GM21619 (cell line): ENCODE measurements around the gene SYNDIG1L.

Experiments used
- ATAC-seq: cut with Tn5 transposase; IDR thresholded peaks from one replicate; pipeline ENCODE4 v1.9.1; 2021; ENCODE audit not compliant: unreplicated experiment

SYNDIG1L gene

DNA sequence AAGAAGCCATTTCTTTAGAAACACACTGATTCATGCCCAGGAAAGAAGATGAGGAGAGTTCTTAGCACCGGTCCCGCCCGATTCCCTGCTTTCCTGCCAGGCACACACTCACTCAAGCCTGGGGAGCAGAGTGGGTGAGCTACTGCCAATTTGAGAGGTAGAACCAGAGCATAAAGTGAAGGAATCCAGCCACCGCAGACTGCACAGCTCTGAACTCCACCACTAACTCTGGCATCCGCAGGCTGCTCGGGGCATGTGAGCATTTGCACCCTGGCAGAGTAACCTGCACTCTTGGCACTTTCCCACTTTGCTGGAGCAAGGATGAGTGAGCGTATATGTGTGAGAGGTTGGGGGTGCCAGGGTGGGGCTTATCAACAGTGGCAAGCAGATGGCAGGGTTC lies 4.0 kb upstream of the SYNDIG1L start:
- no peak for ATAC-seq

DNA sequence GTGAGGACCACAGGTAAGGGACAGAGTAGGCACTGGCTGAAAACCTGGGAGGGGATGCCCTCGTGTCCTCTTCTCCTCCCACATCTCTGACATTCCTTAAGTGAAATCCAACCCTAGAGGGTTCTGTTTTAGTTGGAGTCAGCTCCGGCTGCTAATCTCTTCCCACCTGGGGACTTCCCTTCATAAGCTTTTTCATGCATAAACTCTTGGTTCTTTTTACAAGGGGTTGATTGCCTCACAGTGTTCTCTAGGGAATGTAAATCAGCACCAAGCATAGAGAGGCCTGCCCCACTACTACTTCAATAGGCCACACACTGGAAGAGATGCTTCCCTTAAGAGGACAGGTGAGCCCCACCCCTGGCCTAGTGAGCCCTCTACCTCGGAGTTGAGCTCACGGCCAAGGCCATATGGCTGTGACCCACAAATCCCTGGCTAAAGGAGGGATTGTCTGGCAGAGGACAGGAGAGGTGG lies 3.2 kb upstream of the SYNDIG1L start:
- ATAC-seq = no peak

DNA sequence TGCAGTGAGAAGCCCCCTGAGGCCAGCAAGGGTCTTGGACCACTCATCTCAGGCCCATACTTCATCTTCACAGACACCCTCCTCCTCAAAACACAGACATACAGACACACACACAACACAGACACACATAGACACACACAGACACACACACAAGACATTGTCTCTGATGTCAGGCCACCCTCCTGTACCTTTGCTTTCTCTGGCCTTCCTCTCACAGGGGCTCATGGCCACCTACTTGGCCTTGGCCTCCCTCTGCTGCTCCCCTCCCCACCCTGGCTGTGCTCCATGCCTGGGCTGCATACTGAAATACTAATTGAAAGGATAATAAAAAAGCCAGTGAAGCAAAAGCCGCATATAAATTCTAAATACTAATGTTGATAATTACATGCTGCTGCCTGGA lies 1.6 kb upstream of the SYNDIG1L start:
- ATAC-seq = no peak

DNA sequence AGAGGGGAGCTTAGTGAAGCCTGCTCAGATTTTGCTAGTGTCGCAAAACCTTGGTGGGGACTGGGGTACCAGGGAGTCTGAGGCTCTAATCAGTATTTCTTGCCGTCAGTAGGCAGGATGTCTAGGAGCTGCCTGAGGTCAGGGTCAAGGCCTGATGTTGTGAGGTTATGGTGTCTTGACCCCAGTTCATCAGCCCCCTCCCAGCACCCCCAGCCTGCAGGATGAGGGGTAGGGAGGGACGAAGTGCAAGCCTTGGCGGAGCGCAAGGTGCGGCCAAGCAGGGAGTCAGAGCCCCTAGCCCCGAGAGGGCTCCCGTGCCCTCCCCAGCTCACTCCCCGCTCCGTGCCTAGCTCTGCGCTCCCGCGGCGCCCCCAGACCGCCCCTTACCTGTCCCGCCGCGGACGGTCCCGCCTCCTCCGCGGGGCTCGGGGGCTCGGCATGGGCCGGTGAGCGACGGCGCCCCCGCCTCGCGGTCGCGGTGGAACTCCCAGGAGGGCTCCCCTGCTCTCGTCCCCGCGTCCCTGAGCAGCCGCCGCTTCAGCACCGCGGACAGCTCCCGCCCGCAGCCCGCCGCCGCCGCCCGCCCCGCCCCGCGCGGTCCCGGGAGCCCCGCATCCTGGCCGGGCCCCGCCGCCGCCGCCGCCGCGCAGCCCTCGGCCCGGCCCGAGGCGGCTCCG lies 347 bp downstream of the SYNDIG1L start:
- ATAC-seq = no peak

DNA sequence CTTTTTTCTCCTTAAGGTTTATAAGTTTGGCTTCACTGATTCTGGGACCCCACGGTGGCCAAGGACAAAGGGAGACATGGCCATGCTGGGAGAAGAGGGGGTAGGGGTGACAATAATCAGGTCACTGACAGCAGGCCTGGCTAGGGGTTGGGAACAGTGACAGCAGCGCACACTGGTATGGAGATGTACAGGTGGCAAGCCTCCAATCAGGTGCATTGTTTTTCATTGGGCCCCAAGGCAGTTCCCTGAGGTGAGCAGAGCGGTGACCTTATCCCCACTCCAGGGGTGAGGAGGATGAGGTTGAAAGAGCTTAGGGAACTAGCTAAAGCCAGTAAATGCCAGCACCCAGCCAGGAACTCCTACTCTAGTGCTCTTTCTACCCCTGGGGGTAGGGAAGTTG lies 1.4 kb downstream of the SYNDIG1L start:
- no peak for ATAC-seq

DNA sequence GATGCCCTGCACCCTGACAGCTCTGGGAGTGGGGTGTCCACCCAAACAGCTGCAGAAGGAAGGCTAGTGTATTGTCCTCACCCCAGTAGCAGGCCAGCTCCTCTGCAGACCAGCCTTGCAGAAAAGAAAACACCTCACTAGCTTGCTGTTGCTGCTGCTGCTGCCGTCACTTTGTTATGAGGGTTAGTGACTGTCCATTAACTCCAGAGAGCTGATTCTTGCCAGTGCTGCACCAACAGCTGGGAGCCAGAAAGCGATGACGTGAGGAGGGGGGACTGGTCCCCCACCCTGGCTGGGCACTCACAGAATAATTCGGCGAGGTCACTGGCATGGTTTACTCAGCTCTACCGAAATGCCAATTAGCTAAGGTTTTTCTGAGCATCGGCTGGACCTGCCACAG lies 2.8 kb downstream of the SYNDIG1L start:
- ATAC-seq = no peak

DNA sequence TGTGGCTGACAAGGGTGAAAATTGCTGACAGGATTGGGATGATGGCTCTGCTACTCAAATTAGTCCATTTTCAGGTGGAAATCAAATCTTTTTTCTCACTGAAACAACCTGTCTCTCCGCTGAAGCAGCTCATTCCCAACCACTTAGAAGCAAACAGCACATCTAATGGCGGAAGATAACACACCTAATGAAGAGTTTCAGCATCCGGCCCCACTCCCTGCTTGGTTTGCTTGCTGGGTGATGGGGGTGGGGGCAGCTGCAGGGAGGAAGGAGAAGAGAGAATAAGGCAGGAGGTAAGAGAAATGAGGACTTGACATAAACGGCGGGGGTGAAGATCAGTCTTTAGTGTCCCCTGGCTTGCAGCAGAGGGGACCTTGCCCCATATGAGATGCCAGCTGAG lies 4.0 kb downstream of the SYNDIG1L start:
- ATAC-seq = no peak

DNA sequence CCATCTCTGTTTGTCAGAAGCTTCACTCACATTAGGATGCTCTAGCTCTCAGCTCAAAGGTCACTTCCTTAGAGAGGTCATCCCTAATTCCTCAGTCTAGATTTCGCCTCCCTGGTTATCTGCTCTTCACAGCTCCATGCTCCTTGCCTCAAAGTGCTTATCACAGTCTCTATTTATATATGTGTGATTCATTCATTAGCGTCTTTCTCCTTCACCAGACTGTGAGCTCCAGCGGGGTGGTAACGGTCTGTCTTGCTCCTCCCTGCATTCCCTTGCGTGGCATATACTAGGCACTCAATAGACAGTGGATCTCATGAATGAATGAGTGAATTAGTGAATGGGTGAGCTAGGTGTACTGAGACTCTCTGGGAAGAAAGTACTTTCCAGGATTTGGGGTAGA lies 6.9 kb downstream of the SYNDIG1L start:
- no peak for ATAC-seq

DNA sequence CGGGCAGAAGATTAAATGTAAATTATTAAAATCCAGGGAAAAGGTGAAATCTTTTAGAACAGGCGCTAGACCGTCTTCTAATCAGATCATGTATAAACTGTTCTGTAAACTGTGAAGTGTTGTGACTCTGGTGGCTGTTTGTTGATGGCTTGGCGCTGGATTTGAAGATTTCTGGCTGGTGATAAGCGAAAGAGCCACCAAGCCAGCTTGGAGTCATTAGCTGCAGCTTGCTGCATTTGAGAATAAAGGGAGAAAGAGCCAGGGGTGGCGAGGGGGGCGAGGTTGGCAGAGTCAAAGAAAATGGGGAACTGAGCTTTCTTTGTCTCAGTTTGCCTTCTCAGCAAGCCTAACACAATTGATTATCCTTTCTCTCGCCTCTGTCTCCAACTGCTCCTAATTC lies 8.0 kb downstream of the SYNDIG1L start:
- no peak for ATAC-seq

DNA sequence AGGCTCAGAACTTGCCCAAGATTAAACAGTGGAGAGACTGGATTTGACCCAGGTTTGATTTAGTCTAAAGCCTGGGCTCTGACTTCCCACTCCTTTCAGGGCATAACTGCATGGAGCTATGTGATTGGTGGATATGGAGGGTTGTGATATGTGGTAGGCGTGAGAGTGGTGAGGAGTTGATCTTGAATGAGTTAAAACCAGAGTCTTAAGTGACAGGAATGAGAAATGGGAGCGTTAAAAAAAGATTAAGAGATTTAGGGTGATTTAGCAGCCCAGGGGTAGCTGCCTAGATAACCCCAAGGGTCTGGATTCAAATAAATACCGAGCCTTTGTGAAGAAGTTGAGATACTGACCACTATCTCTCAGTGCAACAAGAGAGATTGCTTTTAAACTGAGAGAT lies 8.4 kb downstream of the SYNDIG1L start:
- no peak for ATAC-seq

DNA sequence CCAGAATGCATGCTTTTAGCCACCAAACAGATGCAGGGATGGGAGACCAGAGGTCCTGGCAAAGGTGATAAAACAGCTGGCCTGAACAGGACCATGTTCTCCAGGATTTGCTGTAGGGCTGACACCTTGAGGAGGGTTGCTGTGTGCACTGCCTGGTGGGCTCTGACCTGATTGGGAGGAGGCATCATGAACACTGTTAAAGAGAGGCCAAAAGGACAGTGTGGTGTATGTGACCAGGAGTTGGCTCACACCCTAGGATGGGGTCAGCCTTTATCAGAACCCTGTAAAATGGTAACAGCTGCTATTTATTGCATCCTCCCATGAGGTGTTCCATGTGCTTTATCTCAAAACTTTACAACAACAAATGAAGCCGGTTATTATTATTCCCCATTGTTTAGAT lies 8.8 kb downstream of the SYNDIG1L start:
- ATAC-seq = no peak

DNA sequence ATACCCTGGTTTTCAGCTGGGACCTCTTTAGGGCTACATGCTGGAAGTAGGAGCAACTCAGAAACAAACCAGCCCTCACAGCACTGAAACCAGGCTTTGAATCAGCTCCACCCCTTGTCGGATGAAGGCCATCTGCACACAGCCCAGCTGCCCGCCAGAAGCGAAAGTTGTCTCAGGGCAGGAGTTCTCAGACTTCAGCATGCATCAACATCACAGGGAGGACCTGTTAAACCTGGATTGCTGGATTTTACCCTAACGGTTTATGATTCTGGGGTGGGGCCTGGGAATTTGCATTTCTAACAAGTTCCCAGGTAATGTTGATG lies 10.9 kb downstream of the SYNDIG1L start:
- ATAC-seq = no peak

DNA sequence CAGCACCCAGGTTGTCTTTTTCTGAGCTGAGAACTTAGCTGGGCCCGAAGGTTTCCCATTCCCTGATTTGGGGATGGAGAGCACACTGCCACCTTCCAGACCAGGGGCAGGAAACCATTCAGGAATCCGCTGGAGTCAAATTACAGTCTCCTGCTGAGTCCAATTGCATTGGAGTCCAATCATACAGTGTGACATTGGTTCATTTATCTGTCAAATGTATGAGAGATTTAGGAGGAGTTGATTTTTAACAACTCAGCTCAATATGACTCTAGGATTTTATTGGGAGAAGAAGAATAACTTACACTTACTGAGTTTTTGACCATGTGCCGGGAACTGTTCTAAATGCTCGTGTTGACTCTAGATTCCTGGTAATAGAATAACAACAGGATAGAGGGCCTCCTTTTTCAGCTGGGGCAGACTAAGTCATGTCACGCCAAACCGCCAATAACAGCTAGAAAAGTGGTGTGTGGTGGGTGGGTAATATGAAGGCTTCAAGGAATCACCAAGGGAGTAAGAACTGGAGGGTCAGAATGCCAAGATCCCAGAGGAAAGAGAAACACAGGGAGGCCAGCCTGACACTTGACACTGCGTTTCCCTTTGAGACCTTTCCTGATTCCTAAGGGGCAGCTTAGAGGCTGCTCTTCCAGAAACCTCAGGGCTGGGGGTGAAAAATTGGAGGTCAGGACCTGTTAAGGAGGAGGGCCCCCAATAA lies 11.5 kb downstream of the SYNDIG1L start:
- no peak for ATAC-seq

DNA sequence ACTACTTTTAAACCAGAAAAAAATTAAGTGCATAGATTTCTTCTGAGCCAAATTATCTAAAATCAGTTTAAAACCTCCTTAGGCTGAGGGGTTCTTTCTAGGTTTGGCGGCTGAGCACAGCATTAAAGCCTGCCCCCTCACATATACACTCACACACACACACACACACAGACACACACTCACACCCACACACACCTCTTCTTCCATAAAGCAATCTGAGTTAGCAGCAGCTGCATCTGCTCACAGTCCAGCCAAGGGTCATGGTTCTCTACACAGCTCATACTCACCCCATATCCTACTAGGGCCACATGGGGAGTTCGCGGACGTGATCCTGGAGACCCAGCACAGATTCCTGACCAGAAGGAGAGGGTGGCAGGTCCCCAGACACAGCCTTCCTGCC lies 12.4 kb downstream of the SYNDIG1L start:
- ATAC-seq = no peak

DNA sequence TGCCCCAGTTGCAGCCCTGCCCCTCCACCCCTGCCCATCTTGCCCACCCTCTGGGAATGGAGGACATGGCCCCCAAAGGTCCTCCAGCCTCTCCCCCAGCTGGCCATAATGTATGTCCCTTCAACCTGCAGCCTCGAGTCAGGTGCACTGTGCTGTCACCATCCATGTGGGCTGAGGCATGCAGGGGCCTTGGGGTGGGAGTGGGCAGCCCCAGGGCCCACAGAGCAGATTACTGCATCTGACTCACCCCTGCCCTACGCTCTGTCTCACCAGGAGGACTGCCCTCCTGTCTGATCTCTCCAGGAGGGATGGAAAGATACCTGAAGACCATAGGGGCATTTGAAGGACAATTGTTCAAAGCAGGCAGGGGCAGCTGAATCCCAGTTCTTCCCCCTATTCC lies 13.3 kb downstream of the SYNDIG1L start:
- ATAC-seq = no peak

DNA sequence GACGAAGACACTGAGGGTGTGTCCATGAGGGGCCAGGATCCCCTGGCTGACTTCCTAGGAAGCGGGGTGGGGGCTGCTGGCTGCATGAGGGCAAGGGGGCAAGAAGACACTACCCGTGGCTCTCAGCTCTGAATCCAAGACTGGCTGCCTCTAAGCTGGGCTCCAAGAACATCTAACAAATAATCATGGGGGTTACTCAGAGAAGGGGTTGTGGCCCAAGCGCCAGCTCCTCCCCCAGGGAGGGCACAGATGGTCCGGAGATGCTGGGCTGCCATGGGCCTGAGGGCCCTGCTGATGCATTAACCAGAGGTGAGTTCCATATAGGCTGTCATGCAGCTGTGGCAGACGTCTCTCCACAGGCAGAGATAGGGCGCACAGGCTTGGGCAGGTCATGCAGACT lies 14.3 kb downstream of the SYNDIG1L start:
- no peak for ATAC-seq

DNA sequence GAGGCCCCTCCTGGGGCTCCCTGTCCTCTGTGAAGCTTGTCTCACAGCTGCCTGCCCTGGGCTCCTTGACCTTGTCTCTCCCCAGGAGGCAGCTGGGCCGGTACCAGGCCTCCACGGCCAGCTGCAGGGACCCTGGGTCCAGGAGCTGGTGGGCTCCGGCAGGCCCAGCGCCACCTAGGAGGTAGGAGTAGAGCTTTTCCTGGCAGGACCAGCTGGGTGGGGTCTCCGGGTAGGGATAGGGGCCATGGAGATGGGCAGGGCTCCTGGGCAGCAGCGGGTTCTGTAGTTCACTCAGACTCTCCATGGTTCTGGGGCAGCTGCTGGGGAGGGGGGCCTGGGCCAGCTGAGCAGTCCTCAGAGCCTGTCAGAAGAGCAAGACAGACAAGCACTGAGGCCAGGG lies 16.6 kb downstream of the SYNDIG1L start:
- ATAC-seq = no peak

DNA sequence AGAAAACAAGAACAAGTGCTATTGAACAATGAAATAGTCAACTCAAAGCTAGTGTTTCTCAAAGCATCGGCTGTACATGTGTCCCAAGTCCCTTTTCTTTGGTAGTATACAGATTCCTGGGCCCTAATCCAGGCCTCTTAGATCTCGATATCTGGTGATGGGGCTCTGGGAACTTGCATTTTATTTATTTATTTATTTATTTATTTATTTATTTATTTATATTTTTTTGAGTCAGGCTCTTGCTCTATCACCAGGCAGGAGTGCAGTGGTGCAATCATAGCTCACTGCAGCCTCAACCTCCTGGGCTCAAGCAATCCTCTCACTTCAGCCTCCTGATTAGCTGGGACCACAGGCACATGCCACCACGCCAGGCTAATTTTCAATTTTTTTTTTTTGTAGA lies 17.1 kb downstream of the SYNDIG1L start:
- no peak for ATAC-seq

DNA sequence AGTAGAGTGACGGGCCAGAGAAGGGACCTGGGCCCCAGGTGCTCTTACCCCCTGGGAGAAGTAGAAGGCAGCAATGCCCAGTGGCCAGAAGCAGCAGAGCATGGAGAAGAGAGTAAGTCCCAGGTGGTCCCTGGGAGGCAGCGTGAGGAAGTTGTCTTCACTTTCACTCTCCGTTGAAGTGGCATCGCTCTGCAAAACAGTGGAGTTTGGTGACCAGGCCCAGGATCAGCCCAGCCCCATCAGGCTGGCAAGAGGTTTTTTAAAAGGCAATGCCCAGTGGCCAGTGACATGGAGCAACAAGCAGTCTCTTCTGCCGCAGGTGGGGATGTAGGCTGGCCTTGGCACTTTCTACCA lies 18.2 kb downstream of the SYNDIG1L start:
- ATAC-seq = no peak

DNA sequence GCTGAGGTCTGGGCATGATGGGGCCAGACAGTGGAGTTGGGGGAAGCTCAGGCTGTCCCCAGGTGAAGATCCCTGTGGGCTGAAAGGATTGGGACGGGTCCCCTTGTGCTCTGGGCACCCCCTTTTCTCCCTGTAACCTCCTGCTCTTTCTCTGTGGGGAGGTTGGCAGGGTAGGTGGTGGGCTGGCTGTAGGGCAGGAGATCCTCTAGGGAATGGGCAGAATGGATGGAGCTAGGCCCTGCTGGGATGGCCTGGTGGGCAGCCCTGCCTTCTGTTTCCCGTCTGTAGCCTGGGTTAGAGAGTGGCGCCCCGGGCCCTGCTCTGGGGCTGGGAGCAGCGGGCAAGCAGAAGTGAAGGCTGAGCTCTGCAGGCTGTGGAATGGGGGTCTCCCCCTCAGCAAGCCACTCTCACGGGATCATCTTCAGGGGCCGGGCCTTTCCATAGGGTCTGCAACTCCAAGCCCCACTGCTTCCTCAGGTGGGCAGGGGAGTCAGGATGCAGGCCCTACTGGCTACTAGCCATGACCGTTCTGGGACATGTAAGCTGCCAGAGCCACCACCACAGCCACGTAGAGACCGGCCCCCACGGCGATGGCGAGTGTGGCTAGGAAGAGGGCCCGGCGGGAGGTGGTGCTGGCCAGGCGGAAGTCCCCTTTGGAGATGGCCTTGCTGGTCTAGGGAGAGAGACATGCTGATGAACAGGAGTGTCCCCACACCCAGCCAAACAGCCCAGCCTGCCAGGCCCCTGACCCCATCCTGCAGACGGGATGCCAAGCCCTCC lies 18.8 kb downstream of the SYNDIG1L start:
- ATAC-seq = no peak

DNA sequence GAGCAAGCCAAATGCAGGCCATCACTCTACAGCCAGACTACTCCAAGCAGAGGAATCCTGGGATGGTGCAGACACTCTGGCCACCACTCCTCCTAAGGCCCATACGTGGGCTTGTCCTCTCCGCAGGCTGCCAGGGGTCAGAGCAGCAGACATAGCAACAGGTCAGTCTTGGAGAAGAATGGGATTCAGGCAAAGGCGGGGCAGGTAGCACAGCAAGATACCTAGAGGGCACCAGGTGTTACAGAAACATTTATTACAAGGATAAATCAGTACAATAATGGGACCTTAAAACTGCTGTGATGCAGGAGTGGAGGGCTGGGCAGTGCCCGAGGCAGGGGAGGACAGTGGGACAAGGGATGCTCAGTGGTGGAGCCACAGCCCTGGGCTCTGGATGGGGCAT lies 20.3 kb downstream of the SYNDIG1L start:
- no peak for ATAC-seq

DNA sequence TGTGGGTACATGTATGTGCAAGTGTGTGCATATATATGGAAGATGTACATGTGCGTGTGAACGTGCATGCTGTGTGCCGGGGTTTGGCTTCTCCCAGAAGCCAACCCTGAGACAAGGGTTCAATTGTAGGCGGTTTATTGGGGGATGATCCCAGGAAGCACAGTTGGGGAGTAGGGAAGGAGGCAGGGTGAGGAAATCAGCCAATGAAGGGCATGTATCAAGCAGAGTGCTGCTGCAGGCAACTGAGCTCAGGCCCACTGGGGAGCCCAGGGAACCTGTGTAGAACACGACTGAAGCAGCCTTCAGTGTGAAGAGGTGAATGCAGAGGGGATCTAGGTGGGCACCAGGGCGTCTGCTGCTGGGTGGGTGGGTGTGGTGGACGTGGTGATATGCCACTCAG lies 21.6 kb downstream of the SYNDIG1L start:
- ATAC-seq = no peak
